ENCODE data around the gene CBX3.
A peak's percentile ranks its signal among the peaks of the same experiment; 100 is the strongest.
"Not testable (repeated sequence)": the region's sequence is repeated elsewhere in the genome, so short reads cannot be mapped to it uniquely, and the experiment has no call there.

The CBX3 gene

DNA sequence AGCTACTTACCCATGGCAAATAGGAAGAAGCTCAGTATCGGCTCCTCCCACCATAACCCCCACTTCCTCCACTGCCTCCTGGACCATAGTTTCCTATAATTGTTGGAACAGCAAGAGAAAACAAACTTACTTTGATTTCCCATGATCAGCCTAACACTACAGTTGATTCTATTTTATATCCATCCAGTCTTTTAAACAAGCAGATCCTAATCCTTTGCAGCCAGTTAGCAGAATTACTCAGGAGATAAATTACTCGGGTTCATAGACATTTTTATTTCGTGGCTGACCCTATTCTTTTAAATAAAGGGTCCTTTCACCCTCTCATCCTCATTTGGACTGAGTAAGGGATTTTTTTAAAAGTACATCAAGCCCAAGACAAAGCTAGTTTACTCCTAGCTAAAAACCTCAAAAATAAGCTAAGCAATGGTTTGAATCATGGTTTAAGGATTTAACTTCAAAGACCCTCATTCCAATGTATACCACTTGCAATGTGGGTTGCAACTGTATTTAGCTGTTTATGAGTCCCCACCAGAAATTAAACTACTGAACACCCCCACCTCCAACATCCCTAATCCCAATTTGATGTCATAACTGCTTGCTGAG, 9.0 kb upstream of the CBX3 start:
- TF ChIP-seq ZNF274 (IDR thresholded peaks at IDR 0.05; ENCODE audit: low read depth, low read length) (no peak), YY1 (IDR thresholded peaks at IDR 0.05; ENCODE audit: insufficient read depth, insufficient read length) (no peak), SUZ12 (IDR thresholded peaks at IDR 0.05; ENCODE audit: extremely low read depth, insufficient read depth, insufficient read length) (no peak)
- Histone ChIP-seq H3K9me3 (ENCODE audit: insufficient read depth, low read length) (no peaks in the 10 kb centered on the region), H3K4me1 (ENCODE audit: insufficient read depth, insufficient read length) (no peaks in the 10 kb centered on the region), H3K9ac (ENCODE audit: insufficient read length, low read depth) (no peak overlapping the region), H3K4me3 (ENCODE audit: insufficient read length, low read depth) (no peak overlapping the region), H3K36me3 (ENCODE audit: insufficient read depth, insufficient read length, low read length) (peaks cover 96% of the 10 kb centered on the region), H3K27me3 (ENCODE audit: insufficient read depth, insufficient read length) (no peaks in the 10 kb centered on the region)
- no peak for DNase-seq (ENCODE audit: low read depth, low spot score)

DNA sequence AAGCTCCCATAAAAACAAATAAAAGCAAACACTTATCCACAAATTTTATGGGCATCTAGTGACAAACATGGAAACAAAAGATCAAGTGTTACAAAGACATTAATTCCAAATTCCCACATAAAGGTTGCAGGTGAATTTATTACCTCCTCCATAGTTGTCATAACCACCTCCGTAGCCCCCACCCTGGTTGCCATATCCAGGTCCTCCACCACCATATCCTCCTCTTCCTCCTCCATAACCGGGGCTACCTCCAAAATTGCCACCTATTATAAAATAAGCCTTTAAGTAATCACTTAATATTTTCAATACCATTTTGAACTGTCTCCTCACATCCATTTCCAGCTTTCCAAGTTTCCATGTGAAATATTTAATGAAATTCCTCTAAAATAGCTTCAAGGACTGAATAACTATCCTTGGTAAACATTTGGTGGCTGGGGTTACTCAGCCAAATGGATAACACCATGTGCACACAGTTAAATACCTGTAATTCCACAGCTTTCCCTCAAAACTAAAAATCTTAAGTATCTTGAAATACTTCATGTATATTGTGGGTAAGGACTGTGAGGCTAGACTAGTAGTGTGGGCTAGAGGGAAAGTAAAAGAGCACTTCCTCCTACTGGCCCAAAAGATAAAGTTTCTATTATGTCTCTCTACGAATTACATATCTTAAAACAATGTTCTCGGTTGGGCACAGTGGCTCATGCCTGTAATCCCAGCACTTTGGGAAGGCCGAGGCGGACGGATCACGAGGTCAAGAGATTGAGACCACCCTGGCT, 7.9 kb upstream of the CBX3 start:
- H3K9ac ChIP-seq (ENCODE audit: insufficient read length, low read depth), result no peak overlapping the region
- no peak for DNase-seq (ENCODE audit: low read depth, low spot score)
- H3K9me3 ChIP-seq (ENCODE audit: insufficient read depth, low read length), result no peaks in the 10 kb centered on the region
- no peaks in the 10 kb centered on the region for H3K27me3 ChIP-seq (ENCODE audit: insufficient read depth, insufficient read length)
- no peak overlapping the region for H3K4me3 ChIP-seq (ENCODE audit: insufficient read length, low read depth)
- peaks cover 96% of the 10 kb centered on the region for H3K36me3 ChIP-seq (ENCODE audit: insufficient read depth, insufficient read length, low read length)
- no peaks in the 10 kb centered on the region for H3K4me1 ChIP-seq (ENCODE audit: insufficient read depth, insufficient read length)
- TF ChIP-seq SUZ12 (IDR thresholded peaks at IDR 0.05; ENCODE audit: extremely low read depth, insufficient read depth, insufficient read length) (no peak), YY1 (IDR thresholded peaks at IDR 0.05; ENCODE audit: insufficient read depth, insufficient read length) (no peak), ZNF274 (IDR thresholded peaks at IDR 0.05; ENCODE audit: low read depth, low read length) (no peak)

DNA sequence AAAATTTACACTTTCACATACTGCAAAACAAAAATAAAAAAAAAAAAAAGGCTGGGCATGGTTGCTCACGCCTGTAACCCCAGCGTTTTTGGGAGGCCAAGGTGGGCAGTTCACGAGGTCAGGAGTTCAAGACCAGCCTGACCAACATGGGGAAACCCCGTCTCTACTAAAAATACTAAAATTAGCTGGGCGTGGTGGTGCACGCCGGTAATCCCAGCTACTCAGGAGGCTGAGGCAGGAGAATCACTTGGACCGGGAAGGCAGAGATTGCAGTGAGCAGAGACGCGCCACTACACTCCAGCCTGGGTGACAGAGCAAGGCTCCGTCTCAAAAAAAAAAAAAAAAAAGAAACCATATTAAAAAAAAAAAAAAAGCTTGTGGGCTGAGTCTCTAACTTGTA, 6.8 kb upstream of the CBX3 start:
- not testable (repeated sequence) for H3K9me3 ChIP-seq (ENCODE audit: insufficient read depth, low read length); H3K4me1 ChIP-seq (ENCODE audit: insufficient read depth, insufficient read length); H3K27me3 ChIP-seq (ENCODE audit: insufficient read depth, insufficient read length); H3K4me3 ChIP-seq (ENCODE audit: insufficient read length, low read depth); DNase-seq (ENCODE audit: low read depth, low spot score); H3K9ac ChIP-seq (ENCODE audit: insufficient read length, low read depth)
- peaks cover 96% of the 10 kb centered on the region for H3K36me3 ChIP-seq (ENCODE audit: insufficient read depth, insufficient read length, low read length)

DNA sequence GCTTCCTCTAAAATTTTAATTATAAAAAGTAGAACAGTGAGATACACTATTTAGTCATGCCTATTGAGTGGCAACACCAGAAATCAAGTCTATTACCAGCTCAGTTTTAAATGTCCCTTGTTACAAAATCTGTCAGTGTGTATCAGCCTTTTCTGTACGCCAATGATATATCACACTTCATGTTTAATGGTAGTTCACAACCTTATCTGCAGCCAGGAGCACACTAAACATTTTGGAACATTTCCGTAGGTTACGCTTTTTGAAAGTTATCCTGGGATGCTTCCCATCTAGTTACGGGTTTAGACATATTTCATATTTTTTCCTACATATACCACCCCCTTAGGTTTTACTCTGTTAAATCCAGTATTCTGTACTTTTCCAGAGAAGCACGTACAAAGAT, 6.4 kb upstream of the CBX3 start:
- H3K9ac ChIP-seq (ENCODE audit: insufficient read length, low read depth), result no peak overlapping the region
- DNase-seq (ENCODE audit: low read depth, low spot score), result no peak
- H3K36me3 ChIP-seq (ENCODE audit: insufficient read depth, insufficient read length, low read length), result peaks cover 96% of the 10 kb centered on the region
- no peaks in the 10 kb centered on the region for H3K27me3 ChIP-seq (ENCODE audit: insufficient read depth, insufficient read length)
- H3K4me1 ChIP-seq (ENCODE audit: insufficient read depth, insufficient read length), result no peaks in the 10 kb centered on the region
- no peak overlapping the region for H3K4me3 ChIP-seq (ENCODE audit: insufficient read length, low read depth)
- no peaks in the 10 kb centered on the region for H3K9me3 ChIP-seq (ENCODE audit: insufficient read depth, low read length)
- TF ChIP-seq SUZ12 (IDR thresholded peaks at IDR 0.05; ENCODE audit: extremely low read depth, insufficient read depth, insufficient read length) (no peak), ZNF274 (IDR thresholded peaks at IDR 0.05; ENCODE audit: low read depth, low read length) (no peak), YY1 (IDR thresholded peaks at IDR 0.05; ENCODE audit: insufficient read depth, insufficient read length) (no peak)

DNA sequence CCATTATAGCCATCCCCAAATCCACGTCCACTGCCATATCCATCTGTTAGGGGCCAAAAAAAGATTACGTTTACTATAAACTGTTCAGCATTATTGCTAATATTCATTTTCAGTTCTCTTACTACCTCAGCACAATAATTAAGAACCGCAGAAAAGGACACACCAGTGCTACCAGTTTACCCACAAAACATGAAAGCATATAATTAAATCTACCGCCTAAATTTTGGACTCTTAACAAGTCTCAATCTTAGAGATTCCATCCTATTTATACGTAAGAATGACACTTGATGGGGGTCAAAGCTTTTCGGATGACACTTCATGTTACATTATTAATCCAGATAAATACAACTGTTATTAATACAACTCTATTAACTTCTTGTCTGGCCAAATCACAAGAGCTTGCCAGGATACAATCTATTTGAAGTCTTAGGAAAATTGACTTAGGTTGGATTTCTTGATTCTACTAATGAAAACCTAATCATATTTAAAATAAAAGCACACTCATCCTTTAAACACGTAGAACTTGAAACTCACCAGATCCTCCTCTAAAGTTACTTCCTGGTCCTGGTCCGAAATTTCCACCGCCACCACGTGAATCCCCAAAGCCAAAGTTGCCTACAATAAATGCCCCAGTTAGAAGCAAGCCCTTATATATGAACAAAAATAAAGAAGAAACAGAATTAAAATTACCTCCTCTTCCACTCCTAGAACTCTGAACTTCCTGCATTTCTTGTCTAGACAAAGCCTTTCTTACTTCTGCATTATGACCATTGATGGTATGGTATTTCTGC, 5.5 kb upstream of the CBX3 start:
- peak overlapping the region; percentile 99 for H3K4me3 ChIP-seq (ENCODE audit: insufficient read length, low read depth)
- no peaks in the 10 kb centered on the region for H3K4me1 ChIP-seq (ENCODE audit: insufficient read depth, insufficient read length)
- TF ChIP-seq YY1 (IDR thresholded peaks at IDR 0.05; ENCODE audit: insufficient read depth, insufficient read length) (no peak), SUZ12 (IDR thresholded peaks at IDR 0.05; ENCODE audit: extremely low read depth, insufficient read depth, insufficient read length) (no peak), ZNF274 (IDR thresholded peaks at IDR 0.05; ENCODE audit: low read depth, low read length) (no peak)
- no peaks in the 10 kb centered on the region for H3K27me3 ChIP-seq (ENCODE audit: insufficient read depth, insufficient read length)
- peaks cover 88% of the 10 kb centered on the region for H3K36me3 ChIP-seq (ENCODE audit: insufficient read depth, insufficient read length, low read length)
- no peak overlapping the region for H3K9ac ChIP-seq (ENCODE audit: insufficient read length, low read depth)
- DNase-seq (ENCODE audit: low read depth, low spot score), result no peak
- no peaks in the 10 kb centered on the region for H3K9me3 ChIP-seq (ENCODE audit: insufficient read depth, low read length)

DNA sequence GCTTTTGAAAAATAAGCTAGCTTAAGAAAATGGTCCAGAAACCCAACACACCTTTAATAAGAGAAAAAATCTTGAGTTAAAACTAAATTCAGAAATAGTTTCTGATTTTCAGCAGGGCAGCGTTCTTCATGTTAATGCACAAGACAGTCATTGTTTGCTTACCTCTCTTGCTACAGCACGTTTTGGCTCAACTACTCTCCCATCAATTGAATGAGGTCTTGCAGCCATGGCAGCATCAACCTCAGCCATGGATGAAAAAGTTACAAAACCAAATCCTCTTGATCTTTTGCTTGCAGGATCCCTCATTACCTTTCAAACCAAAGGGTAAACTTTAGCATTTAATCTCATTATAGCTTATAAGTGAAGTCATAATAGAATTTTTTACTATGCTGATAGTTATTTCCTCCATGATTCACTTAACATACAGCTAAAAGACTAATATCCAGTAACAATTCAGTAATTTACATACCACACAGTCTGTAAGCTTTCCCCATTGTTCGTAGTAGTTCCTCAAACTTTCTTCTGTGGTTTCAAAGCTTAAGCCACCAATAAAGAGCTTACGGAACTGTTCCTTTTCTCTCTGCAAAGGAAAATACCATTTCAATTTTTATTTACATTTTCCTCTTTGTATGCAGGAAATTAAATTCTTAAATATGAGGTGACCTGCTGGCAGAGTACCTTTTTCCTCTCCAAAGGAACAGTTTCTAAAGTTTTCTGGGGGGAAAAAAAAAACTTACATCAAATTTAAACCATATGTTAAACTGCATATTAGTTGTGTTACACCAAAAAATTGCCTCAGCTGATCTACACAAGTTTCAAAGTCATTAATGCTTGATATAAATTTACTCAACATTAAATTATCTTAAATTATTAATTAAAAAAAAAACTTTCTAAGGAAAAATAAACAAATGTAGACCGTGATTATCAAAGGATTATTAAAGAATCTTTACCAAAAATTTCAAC, 4.1 kb upstream of the CBX3 start:
- no peak for TF ChIP-seq SUZ12 (IDR thresholded peaks at IDR 0.05; ENCODE audit: extremely low read depth, insufficient read depth, insufficient read length)
- no peak for TF ChIP-seq YY1 (IDR thresholded peaks at IDR 0.05; ENCODE audit: insufficient read depth, insufficient read length)
- no peak for TF ChIP-seq ZNF274 (IDR thresholded peaks at IDR 0.05; ENCODE audit: low read depth, low read length)
- H3K9me3 ChIP-seq (ENCODE audit: insufficient read depth, low read length), result no peaks in the 10 kb centered on the region
- H3K4me3 ChIP-seq (ENCODE audit: insufficient read length, low read depth), result peak overlapping the region; percentile 99
- H3K9ac ChIP-seq (ENCODE audit: insufficient read length, low read depth), result peak overlapping the region; percentile 36
- no peak for DNase-seq (ENCODE audit: low read depth, low spot score)
- peaks cover 74% of the 10 kb centered on the region for H3K36me3 ChIP-seq (ENCODE audit: insufficient read depth, insufficient read length, low read length)
- H3K4me1 ChIP-seq (ENCODE audit: insufficient read depth, insufficient read length), result no peaks in the 10 kb centered on the region
- no peaks in the 10 kb centered on the region for H3K27me3 ChIP-seq (ENCODE audit: insufficient read depth, insufficient read length)

All from NT2/D1 (cell line).